Lower lobe of right lung (tissue), 2 donors: ENCODE measurements around the gene ABCC4. TPM values are rescaled to one million over a fixed set of nuclear protein-coding genes. Genes with fewer than 3 reads are reported as not detected.

Experiments
- ATAC-seq, 2 donors: fragments of 200-7000 bp; cut with Tn5 transposase; one replicate each; pipeline ENCODE4 v1.9.1; 2020 to 2022; ENCODE audit warnings: mild to moderate bottlenecking in 2 of 2, moderate library complexity in 2 of 2
- DNase-seq: peaks from one replicate; pipeline ENCODE4 v3.0.0-alpha.2; 2020
- H3K27ac ChIP-seq: fragments of 200-600 bp; one replicate; pipeline ENCODE4 v1.8.0; 2022
- H3K27me3 ChIP-seq: fragments of 200-600 bp; one replicate; pipeline ENCODE4 v1.8.0; 2022; ENCODE audit warnings: low read depth
- H3K36me3 ChIP-seq: fragments of 200-600 bp; one replicate; pipeline ENCODE4 v1.8.0; 2022; ENCODE audit warnings: mild to moderate bottlenecking
- H3K4me1 ChIP-seq: fragments of 200-600 bp; one replicate; pipeline ENCODE4 v1.8.0; 2022
- H3K4me3 ChIP-seq: fragments of 200-600 bp; one replicate; pipeline ENCODE4 v1.8.0; 2022; ENCODE audit warnings: mild to moderate bottlenecking
- H3K9me3 ChIP-seq: fragments of 200-600 bp; one replicate; pipeline ENCODE4 v1.8.0; 2022
- CTCF ChIP-seq: fragments of 200-600 bp; IDR thresholded peaks from one replicate; pipeline ENCODE4 v1.8.0; 2022; ENCODE audit warnings: antibody characterized with exemption, mild to moderate bottlenecking
- intact Hi-C: fragments of 100-400 bp; cut with DNase I; formaldehyde crosslinking; loops from one replicate; pipeline ENCODE4 v1.11.0; 2022
- total RNA-seq: library from RNA; stranded (reverse); fragmentation: NEBNext Ultra II Directional; extraction: Animal tissue kit (Norgen Biotek cat#: 25700); gene quantifications from one replicate; pipeline ENCODE4 v1.2.1, GENCODE V29; 2021
- donor health status: DM: no; HTN: yes; CAD: no; lungs with severe emphysema.

ABCC4 gene
- total RNA-seq, 1 donor from 2014 or later = 32.2 TPM

- Histone ChIP-seq H3K27ac (no peak overlapping the region), H3K36me3 (peaks cover 36% of the 10 kb centered on the region), H3K4me1 (no peaks in the 10 kb centered on the region), H3K4me3 (no peak overlapping the region), H3K27me3 (no peaks in the 10 kb centered on the region), H3K9me3 (no peaks in the 10 kb centered on the region)
- DNase-seq (no peak), ATAC-seq (no peak)
- intact Hi-C loops = no loop called here
- TF ChIP-seq CTCF = no peak
Observed at GRCh38 chr13:95075506-95075905, 225.7 kb downstream of the ABCC4 start.

- no peak for DNase-seq
- Histone ChIP-seq H3K4me1 (no peaks in the 10 kb centered on the region), H3K36me3 (peaks cover 39% of the 10 kb centered on the region), H3K27me3 (no peaks in the 10 kb centered on the region), H3K27ac (no peak overlapping the region), H3K4me3 (no peak overlapping the region), H3K9me3 (no peaks in the 10 kb centered on the region)
- ATAC-seq = no peak
- intact Hi-C loops = no loop called here
- TF ChIP-seq CTCF = no peak
Observed at GRCh38 chr13:95074820-95075219, 226.4 kb downstream of the ABCC4 start.

GRCh38 chr13:95073747-95074311 is 227.4 kb downstream of the ABCC4 start:
- Histone ChIP-seq H3K27ac (no peak overlapping the region), H3K27me3 (no peaks in the 10 kb centered on the region), H3K4me3 (no peak overlapping the region), H3K36me3 (peaks cover 48% of the 10 kb centered on the region), H3K9me3 (no peaks in the 10 kb centered on the region), H3K4me1 (no peaks in the 10 kb centered on the region)
- no peak for ATAC-seq
- no peak for TF ChIP-seq CTCF
- intact Hi-C loops = no loop called here
- no peak for DNase-seq

- ATAC-seq (peak in 1 of 2 donors; percentile 23), DNase-seq (no peak)
- Histone ChIP-seq H3K36me3 (peaks cover 36% of the 10 kb centered on the region), H3K4me1 (no peaks in the 10 kb centered on the region), H3K27me3 (no peaks in the 10 kb centered on the region), H3K9me3 (no peaks in the 10 kb centered on the region), H3K4me3 (no peak overlapping the region), H3K27ac (no peak overlapping the region)
- TF ChIP-seq CTCF = no peak
- intact Hi-C loops = no loop called here
Observed at GRCh38 chr13:95067303-95067702, 233.9 kb downstream of the ABCC4 start.

GRCh38 chr13:95060014-95060519 is 241.2 kb downstream of the ABCC4 start:
- TF ChIP-seq CTCF = no peak
- H3K27ac ChIP-seq = no peak overlapping the region
- no peaks in the 10 kb centered on the region for H3K27me3 ChIP-seq
- intact Hi-C loops = no loop called here
- no peaks in the 10 kb centered on the region for H3K4me1 ChIP-seq
- H3K36me3 ChIP-seq = peaks cover 8% of the 10 kb centered on the region
- DNase-seq = no peak
- ATAC-seq = no peak
- H3K9me3 ChIP-seq = no peaks in the 10 kb centered on the region
- H3K4me3 ChIP-seq = no peak overlapping the region
